ENCODE measurements around the gene VTA1.
"Not testable (repeated sequence)": the region's sequence is repeated elsewhere in the genome, so short reads cannot be mapped to it uniquely, and the experiment has no call there.

VTA1 gene

GRCh38 chr6:142172758-142173157 lies 25.7 kb downstream of the VTA1 start:
- no peak for DNase-seq

- no peak for DNase-seq
Measured at GRCh38 chr6:142173980-142174379, 26.9 kb downstream of the VTA1 start.

- no peak for DNase-seq
Measured at GRCh38 chr6:142174703-142175102, 27.6 kb downstream of the VTA1 start.

GRCh38 chr6:142178129-142178528 lies 31.1 kb downstream of the VTA1 start:
- DNase-seq: no peak

GRCh38 chr6:142182004-142182403 lies 34.9 kb downstream of the VTA1 start:
- no peak for DNase-seq

- DNase-seq: no peak
Measured at GRCh38 chr6:142183351-142183750, 36.3 kb downstream of the VTA1 start.

GRCh38 chr6:142184307-142184706 lies 37.2 kb downstream of the VTA1 start:
- DNase-seq: no peak

- DNase-seq: no peak
Measured at GRCh38 chr6:142185641-142186040, 38.6 kb downstream of the VTA1 start.

GRCh38 chr6:142187209-142187608 lies 40.1 kb downstream of the VTA1 start:
- no peak for DNase-seq

- DNase-seq: not testable (repeated sequence)
Measured at GRCh38 chr6:142188341-142188740, 41.3 kb downstream of the VTA1 start.

GRCh38 chr6:142189057-142189456 lies 42.0 kb downstream of the VTA1 start:
- DNase-seq: no peak

- DNase-seq: no peak
Measured at GRCh38 chr6:142192343-142192742, 45.3 kb downstream of the VTA1 start.

- DNase-seq: no peak
Measured at GRCh38 chr6:142193621-142194020, 46.6 kb downstream of the VTA1 start.

- DNase-seq: no peak
Measured at GRCh38 chr6:142195862-142196541, 48.9 kb downstream of the VTA1 start.

GRCh38 chr6:142200846-142201628 lies 54.0 kb downstream of the VTA1 start:
- no peak for DNase-seq

- DNase-seq: no peak
Measured at GRCh38 chr6:142207265-142207877, 60.3 kb downstream of the VTA1 start.

GRCh38 chr6:142210606-142211005 lies 63.5 kb downstream of the VTA1 start:
- DNase-seq: no peak

- DNase-seq: no peak
Measured at GRCh38 chr6:142213402-142213801, 66.3 kb downstream of the VTA1 start.

- DNase-seq: no peak
Measured at GRCh38 chr6:142218446-142218845, 71.4 kb downstream of the VTA1 start.

GRCh38 chr6:142222022-142222421 lies 75.0 kb downstream of the VTA1 start:
- no peak for DNase-seq

- no peak for DNase-seq
Measured at GRCh38 chr6:142223938-142224337, 76.9 kb downstream of the VTA1 start.

- DNase-seq: no peak
Measured at GRCh38 chr6:142225115-142225514, 78.1 kb downstream of the VTA1 start.

GRCh38 chr6:142225552-142225951 lies 78.5 kb downstream of the VTA1 start:
- DNase-seq: no peak

- DNase-seq: no peak
Measured at GRCh38 chr6:142226731-142227130, 79.7 kb downstream of the VTA1 start.

All from SIG-M5 (cell line).